Endometrium (tissue), 2 donors: Measurements from ENCODE around the gene FNIP2.
"Not testable (repeated sequence)": the region's sequence is repeated elsewhere in the genome, so short reads cannot be mapped to it uniquely, and the experiment has no call there.

ENCODE experiments used
- FAIRE-seq: peaks from 2 replicates; lab custom pipeline; 2012; peaks lifted over from hg19 to GRCh38; lab: Jason Lieb, UNC
- donor health status: control.
- donor health status: control.

The FNIP2 gene

GRCh38 chr4:158793021-158793420, 24.2 kb downstream of the FNIP2 start:
- no peak for FAIRE-seq

- FAIRE-seq = peak; percentile 43
These were observed 24.6 kb downstream of the FNIP2 start for GRCh38 chr4:158793430-158793829.

- FAIRE-seq = no peak
These were observed 27.7 kb downstream of the FNIP2 start for GRCh38 chr4:158796370-158797140.

DNA sequence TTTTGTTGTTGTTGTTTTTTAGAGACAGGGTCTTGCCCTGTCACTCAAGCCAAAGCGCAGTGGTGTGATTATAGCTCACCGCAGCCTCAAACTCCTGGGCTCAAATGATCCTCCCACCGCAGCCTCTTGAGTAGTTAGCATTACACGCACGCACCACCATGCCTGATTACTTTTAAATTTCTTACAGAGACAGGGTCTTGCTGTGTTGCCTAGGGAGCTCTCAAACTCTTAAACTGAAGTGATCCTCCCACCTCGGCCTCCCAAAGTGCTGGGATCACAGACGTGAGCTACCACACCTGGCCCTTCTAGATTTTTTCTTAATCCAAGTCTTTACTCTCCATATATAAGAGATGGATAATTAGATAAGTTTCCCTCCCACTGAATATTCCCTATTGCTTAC, 29.2 kb downstream of the FNIP2 start:
- FAIRE-seq = no peak

DNA sequence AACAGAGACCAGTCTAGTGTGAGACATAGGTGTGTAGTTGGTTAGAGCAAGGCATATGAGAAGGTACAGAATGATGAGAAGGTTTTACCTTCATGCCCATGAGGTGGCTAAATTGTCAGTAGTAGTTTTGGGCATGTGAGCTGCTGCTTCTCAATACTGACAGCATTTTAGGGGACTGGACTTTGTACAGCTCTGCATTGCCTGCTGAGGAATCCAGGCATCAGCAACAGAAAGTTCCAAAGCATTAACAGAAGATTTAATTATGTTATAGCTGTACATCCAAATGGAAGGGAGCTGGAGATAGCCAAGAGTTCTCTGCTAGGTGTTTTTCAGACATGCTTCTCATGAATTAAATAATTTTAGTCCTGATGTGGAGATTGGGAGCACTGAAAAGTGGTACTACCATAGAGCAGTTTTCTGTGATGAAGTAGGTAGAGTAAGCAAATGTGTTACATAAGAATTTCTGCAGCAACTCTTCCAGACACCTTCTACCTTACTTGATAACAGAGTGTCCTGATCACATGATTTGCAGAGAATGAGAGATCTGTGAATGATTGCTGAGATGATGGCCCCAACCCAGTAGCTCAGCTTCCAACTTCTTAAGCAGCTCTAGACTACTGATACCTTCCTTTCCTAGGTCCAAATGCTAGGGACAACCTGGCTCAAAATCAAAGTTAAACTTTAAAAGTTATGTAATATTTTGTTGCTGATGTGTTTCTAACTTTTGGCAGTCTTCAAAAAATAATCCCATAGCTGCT, 30.4 kb downstream of the FNIP2 start:
- FAIRE-seq = no peak

DNA sequence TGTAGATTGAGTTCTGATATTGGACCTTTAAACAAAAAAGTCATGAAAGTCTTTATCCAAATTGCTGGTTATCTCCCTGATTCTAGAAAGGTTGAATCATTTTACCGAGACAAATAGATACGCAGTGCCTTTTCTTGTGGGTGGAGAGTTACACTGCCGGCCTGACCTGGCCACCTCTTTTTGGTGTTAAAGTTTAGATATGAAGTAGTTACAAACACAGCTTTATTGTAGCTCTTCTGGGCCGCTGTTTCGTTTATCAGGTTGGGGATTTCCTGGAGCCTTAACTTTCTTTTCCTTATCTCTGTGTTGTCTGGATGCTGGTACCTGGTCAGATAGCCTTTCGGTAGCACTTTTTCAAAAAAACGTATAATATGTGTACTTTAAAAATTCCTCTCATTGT, 31.0 kb downstream of the FNIP2 start:
- no peak for FAIRE-seq

DNA sequence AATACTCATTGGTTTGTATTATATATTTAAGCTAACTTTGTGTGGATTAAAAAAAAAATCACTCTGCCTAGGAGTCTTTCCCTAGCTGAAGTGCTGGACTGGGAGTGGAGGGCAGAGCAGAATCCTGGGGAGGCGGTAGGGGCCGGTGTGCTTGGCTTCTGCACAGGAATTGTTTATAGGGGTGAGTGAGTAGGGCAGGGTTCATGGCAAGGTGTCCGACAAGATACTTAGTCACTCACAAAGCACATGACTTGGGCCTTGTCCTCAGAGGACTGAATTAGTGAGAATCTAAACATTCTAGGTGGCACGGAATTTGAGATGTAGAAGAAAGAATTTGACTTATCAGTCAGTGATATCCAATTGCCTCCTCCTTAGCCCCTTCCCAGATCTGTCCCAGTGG, 32.2 kb downstream of the FNIP2 start:
- no peak for FAIRE-seq

GRCh38 chr4:158801677-158802076, 32.9 kb downstream of the FNIP2 start:
- FAIRE-seq = no peak

- FAIRE-seq = no peak
These were observed 34.1 kb downstream of the FNIP2 start for GRCh38 chr4:158802914-158803313.

- FAIRE-seq = no peak
These were observed 37.0 kb downstream of the FNIP2 start for GRCh38 chr4:158805635-158806471.

DNA sequence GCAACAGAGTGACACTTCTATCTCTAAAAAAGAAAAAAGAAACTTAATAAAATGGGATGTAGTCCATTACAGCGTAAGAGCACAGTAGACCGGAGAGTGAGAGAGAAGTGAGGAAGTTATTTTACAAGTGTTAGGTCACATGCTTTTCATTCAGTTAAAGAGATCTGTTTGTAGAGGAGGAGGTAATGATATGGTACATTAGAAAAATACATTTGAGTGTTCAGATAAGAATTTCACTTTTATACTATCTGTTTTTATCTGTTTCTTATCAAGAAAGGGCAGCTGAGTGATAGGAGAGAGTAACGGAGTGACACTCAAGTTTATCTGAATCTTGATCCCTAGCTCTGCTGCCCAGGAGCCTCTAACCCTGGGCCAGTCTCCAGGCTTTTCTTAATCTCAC, 38.9 kb downstream of the FNIP2 start:
- no peak for FAIRE-seq

DNA sequence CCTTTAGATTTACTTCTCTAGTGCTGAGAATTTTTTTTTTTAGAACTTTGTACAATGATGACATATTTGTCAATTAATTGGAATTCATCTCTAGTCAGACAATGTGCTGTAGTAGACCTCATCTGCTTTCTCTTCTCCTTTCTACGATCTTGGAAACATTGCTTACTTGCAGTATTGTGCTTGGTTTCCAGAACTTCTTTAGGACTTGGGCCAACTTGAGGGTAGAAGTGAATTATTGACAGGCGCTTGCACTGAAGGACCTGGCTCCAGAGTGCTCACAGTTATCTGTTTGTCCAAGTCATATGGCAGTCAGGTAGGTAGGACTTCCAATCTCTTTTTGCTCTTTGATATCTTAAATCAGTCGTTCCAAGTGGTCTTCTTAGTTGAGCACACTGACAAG, 39.6 kb downstream of the FNIP2 start:
- no peak for FAIRE-seq

GRCh38 chr4:158809208-158809607, 40.4 kb downstream of the FNIP2 start:
- not testable (repeated sequence) for FAIRE-seq

GRCh38 chr4:158809611-158810486, 41.0 kb downstream of the FNIP2 start:
- no peak for FAIRE-seq

DNA sequence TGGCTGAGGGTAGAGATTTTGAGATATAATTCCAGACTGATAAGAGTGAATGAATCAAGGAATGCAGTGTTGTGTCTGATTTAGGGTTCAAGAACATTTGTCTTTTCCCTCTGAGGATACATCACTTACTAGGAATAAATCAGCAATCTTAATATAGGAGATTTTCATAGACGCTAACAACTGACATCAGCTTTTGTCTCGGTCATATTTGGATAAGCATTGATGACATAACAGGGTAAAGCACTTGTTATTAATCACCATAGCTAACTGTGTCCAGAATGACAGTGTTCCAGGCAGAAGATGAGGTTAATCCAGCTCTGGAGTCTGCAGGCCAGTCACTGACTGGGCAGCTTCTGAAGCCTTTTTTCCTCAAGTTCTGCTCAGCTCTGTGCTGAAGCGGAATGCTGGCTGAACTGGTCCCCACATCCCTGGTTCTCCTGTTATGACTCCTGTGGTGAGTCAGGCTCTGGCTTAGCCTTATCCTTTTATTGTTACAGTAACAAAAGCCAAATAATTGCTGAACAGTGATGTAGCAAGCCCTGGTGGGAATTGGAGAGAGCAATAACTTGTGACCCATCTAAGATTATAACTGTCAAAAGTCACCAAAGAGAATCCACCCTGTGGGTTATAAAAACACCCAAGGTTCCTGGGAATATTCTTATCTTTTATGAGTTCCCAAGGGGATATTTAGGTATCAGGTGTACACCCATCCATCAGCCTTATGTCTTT, 41.8 kb downstream of the FNIP2 start:
- FAIRE-seq = no peak

- FAIRE-seq = no peak
These were observed 42.4 kb downstream of the FNIP2 start for GRCh38 chr4:158811216-158811540.

DNA sequence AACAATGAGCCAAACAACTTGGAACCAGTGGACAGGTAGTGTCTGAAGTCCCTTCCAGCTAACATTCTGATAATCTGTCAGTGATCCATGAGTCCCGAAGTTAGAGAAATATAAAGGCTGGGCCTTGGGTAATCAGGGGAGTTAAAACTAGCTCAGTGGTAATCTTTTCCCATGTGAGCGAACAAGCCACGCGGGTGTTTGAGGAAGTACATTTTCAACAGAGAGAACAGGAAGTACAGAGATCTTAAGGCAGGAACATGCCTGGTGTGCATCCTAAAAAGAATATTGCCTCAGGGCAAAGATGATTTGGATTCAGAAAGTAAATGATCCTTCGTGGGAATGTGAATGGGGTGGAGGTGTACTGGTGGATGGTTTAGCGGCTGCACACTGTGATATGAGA, 42.9 kb downstream of the FNIP2 start:
- FAIRE-seq = no peak

GRCh38 chr4:158812133-158812532, 43.3 kb downstream of the FNIP2 start:
- no peak for FAIRE-seq

DNA sequence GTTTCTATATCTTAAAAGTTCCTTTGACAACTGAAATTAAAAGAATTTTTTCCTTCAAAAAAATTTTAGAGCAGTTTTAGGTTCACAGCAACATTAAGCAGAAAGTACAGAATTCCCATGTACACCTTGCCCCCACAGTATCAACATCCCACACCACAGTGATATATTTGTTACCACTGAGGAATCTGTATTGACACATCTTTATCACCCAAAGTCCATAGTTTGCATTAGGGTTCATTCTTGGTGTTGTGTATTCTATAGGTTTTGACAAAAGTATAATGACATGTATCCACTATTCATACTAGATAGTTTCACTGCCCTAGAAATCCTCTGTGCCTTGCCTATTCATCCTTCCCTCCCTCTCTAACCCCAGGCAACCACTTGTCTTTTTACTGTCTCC, 43.7 kb downstream of the FNIP2 start:
- FAIRE-seq = no peak

DNA sequence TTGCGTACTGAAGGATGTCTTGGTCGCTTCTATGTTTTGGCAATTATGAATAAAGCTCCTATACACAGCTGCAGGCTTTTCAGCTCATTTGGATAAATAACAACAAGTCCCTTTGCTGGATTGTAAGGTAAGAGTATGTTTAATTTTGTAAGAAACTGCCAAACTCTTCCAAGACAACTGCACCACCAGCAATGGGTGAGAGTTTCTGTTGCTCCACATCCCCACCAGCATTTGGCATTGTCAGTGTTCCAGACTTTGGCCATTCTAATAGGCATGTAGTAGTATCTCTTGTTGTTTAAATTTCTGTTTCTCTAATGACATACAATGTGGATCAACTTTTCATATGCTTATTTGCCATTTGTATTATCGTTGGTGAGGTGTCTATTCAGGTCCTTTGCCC, 44.3 kb downstream of the FNIP2 start:
- no peak for FAIRE-seq

GRCh38 chr4:158814207-158814606, 45.4 kb downstream of the FNIP2 start:
- FAIRE-seq = no peak
